Nephron (organoid): Measurements from ENCODE around the gene RCC1.
"Not testable (repeated sequence)": the region's sequence is repeated elsewhere in the genome, so short reads cannot be mapped to it uniquely, and the experiment has no call there.

Source experiments
- H3K27ac Mint-ChIP-seq, 3 experiments: 2 replicates each; pipeline ENCODE4 v1.8.0; 2020; ENCODE audit warnings: mixed read lengths in 3 of 3, mild to moderate bottlenecking in 2 of 3, moderate library complexity in 1 of 3
- H3K27me3 Mint-ChIP-seq: 2 replicates; pipeline ENCODE4 v1.8.0; 2021; ENCODE audit warnings: low read depth, mild to moderate bottlenecking, moderate library complexity, mixed read lengths
- H3K36me3 Mint-ChIP-seq: 2 replicates; pipeline ENCODE4 v1.8.0; 2020; ENCODE audit warnings: low read depth, mixed read lengths
- H3K4me1 Mint-ChIP-seq: 2 replicates; pipeline ENCODE4 v1.8.0; 2020; ENCODE audit warnings: mixed read lengths
- H3K4me3 Mint-ChIP-seq, 3 experiments: 2 replicates each; pipeline ENCODE4 v1.8.0; 2020; ENCODE audit warnings: mild to moderate bottlenecking in 3 of 3, mixed read lengths in 3 of 3, moderate library complexity in 2 of 3
- H3K9me3 Mint-ChIP-seq: 2 replicates; pipeline ENCODE4 v1.8.0; 2020; ENCODE audit warnings: mixed read lengths
- TF ChIP-seq, protein P1 (sequence below), 3 experiments: fragments of 200-600 bp; sonication (generic); IDR thresholded peaks; one replicate each; pipeline ENCODE4 v1.5.0; 2021; ENCODE audit warnings: antibody characterized with exemption in 3 of 3; ENCODE audit not compliant: unreplicated experiment in 3 of 3

RCC1 gene

DNA sequence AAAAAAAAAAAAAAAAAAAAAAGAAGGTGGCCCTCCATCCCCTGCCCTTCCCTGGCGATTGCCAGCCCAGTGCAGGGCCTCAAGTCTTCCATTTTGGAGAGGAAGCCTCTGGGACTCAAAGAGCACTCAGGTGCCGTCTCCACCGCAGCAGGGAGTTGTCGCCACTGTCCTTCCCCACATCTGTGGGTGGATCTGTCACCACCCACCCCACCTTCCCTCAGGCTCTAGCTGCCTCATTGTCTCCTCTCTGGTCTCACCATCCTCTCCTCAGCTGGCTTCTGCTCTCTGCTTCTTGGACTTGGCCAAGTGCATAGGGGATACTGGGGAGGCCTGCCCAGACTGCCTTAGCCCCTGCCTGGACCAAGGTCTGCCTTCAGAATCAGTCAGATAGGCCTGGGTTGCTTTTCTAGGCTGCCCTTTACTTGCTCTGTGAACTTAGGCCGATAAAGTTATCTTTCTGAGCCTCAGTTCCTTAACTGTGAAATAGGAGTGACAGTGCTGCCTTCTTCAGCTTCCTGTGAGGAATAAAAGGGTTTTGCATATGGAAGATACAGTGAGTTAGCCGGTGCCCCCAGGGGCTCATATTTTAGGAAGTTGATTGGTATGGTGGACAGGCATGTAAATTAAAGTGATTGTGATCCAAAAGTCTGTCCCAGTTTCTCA lies 15.8 kb downstream of the RCC1 start:
- TF ChIP-seq, protein P1, sequence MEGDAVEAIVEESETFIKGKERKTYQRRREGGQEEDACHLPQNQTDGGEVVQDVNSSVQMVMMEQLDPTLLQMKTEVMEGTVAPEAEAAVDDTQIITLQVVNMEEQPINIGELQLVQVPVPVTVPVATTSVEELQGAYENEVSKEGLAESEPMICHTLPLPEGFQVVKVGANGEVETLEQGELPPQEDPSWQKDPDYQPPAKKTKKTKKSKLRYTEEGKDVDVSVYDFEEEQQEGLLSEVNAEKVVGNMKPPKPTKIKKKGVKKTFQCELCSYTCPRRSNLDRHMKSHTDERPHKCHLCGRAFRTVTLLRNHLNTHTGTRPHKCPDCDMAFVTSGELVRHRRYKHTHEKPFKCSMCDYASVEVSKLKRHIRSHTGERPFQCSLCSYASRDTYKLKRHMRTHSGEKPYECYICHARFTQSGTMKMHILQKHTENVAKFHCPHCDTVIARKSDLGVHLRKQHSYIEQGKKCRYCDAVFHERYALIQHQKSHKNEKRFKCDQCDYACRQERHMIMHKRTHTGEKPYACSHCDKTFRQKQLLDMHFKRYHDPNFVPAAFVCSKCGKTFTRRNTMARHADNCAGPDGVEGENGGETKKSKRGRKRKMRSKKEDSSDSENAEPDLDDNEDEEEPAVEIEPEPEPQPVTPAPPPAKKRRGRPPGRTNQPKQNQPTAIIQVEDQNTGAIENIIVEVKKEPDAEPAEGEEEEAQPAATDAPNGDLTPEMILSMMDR (IDR thresholded peaks at IDR 0.05; ENCODE audit: unreplicated experiment in 3 of 3) = no peak
- Mint-ChIP-seq H3K27ac (peak overlapping the region in 1 of 3 experiments; percentile 62), H3K27me3 (no peaks in the 10 kb centered on the region), H3K4me1 (peaks cover 19% of the 10 kb centered on the region), H3K36me3 (peaks cover 18% of the 10 kb centered on the region), H3K9me3 (no peaks in the 10 kb centered on the region), H3K4me3 (peak overlapping the region; percentile 36 to 70 (median 69))

DNA sequence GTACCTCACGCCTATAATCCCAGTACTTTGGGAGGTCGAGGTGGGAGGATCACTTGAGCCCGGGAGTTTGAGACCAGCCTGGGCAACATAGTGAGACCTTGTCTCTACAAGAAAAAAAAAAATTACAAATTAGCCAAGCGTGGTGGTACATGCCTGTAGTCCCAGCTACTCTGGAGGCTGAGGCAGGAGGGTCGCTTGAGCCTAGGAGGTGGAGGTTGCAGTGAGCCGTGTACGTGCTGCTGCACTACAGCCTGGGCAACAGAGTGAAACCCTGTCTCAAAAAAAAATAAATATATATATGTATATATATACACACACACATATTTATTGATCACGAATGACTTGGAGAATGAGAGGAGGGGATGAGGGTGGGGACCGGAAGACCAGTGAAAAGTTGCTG lies 16.7 kb downstream of the RCC1 start:
- H3K27ac Mint-ChIP-seq = not testable (repeated sequence)

DNA sequence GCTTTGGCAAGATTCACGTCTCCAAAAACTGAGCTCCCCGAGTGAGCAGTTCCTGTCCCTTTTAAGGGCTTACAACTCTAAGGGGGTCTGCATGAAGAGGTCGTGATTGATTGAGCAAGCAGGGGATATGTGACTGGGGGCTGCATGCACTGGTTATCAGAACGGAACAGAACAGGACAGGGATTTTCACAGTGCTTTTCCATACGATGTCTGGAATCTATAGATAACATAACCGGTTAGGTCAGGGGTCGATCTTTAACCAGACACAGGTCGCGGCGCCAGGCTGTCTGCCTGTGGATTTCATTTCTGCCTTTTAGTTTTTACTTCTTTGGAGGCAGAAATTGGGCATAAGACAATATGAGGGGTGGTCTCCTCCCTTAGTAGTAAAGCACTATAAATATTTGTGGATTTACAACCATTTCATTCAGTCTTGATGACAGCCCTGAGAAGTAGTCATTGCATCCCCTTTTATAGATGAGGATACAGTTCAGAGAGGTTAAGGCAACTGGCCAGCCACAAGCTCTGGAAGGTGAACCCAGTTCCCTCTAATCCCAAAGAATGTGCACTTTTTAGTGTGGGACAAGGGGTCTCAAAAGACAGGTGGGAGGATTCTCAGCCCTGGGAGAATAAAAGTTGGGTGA lies 19.3 kb downstream of the RCC1 start:
- H3K9me3 Mint-ChIP-seq, H3K4me3 Mint-ChIP-seq, H3K27ac Mint-ChIP-seq, H3K4me1 Mint-ChIP-seq, H3K27me3 Mint-ChIP-seq: not testable (repeated sequence)
- H3K36me3 Mint-ChIP-seq = peaks cover 24% of the 10 kb centered on the region

More for the DNA sequence above, 16.7 kb downstream of the RCC1 start:
- not testable (repeated sequence) for H3K27me3 Mint-ChIP-seq, H3K4me3 Mint-ChIP-seq, H3K9me3 Mint-ChIP-seq
- Mint-ChIP-seq H3K4me1 (peaks cover 17% of the 10 kb centered on the region), H3K36me3 (peaks cover 18% of the 10 kb centered on the region)

DNA sequence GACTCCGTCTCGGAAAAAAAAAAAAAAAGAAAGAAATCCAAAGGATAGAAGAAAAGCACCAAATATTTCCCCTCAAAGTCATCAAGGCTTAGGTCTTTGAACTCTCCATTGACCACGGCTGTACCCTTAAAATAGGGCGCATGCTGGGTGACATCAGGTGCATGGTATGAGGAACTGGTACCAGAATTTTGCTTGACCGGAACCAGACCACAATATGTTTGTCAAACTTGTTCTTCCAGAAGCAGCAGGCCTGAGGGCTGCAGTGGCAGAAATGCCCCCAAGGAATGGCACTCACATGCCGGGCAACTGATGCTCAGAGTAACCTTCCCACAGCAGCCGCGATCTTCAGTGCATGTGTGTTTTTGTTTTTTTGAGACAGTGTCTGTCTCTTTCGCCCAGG lies 21.0 kb downstream of the RCC1 start:
- no peak overlapping the region for H3K27ac Mint-ChIP-seq
- TF ChIP-seq, protein P1 (IDR thresholded peaks at IDR 0.05; ENCODE audit: unreplicated experiment in 3 of 3) = no peak
- no peaks in the 10 kb centered on the region for H3K9me3 Mint-ChIP-seq
- peaks cover under 1% of the 10 kb centered on the region for H3K4me1 Mint-ChIP-seq
- H3K4me3 Mint-ChIP-seq = no peak overlapping the region
- peaks cover 31% of the 10 kb centered on the region for H3K36me3 Mint-ChIP-seq
- H3K27me3 Mint-ChIP-seq = no peaks in the 10 kb centered on the region

DNA sequence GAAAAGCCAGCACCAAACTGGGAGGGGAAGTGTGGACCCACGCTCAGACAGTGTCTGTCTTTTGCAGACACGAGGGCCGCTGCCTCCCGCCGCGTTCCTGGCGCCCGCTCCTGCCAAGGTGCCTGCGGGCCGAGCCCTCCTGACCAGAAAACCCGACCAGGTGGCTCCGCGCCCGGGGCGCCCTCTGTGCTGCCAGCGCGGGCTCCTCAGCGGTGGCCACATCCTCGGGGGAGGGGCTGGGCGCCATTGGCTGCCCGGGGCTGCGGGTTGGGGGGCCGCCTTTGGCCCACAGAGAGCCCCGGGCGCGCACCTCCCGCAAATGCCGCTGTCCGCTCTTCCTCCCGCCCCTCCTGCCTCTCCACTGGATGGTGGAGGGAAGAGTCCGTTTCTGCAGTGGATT lies 24.6 kb downstream of the RCC1 start:
- no peaks in the 10 kb centered on the region for H3K27me3 Mint-ChIP-seq
- H3K4me3 Mint-ChIP-seq = no peak overlapping the region
- no peak overlapping the region for H3K27ac Mint-ChIP-seq
- H3K4me1 Mint-ChIP-seq = no peaks in the 10 kb centered on the region
- peaks cover 31% of the 10 kb centered on the region for H3K36me3 Mint-ChIP-seq
- TF ChIP-seq, protein P1 (IDR thresholded peaks at IDR 0.05; ENCODE audit: unreplicated experiment in 3 of 3) = no peak
- H3K9me3 Mint-ChIP-seq = no peaks in the 10 kb centered on the region

DNA sequence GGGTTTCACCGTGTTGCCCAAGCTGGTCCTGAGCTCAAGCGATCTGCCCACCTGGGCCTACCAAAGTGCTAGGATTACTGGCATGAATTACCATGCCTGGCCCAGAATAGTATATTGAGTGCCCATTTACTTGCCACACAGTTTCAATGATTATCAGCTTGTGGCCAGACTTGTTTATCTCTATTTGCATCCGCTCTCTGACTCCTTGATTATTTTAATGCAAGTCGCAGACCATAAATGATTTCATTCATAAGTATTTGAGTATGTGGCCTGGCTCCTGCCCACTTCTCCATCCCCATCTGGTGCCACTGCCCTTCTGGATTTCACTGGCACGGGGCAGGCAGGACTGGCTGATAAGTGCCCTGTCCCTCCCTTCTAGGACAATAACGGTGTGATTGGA lies 28.8 kb downstream of the RCC1 start:
- peaks cover 8% of the 10 kb centered on the region for H3K4me1 Mint-ChIP-seq
- no peak overlapping the region for H3K4me3 Mint-ChIP-seq
- no peaks in the 10 kb centered on the region for H3K27me3 Mint-ChIP-seq
- H3K27ac Mint-ChIP-seq = no peak overlapping the region
- TF ChIP-seq, protein P1 (IDR thresholded peaks at IDR 0.05; ENCODE audit: unreplicated experiment in 3 of 3) = no peak
- H3K36me3 Mint-ChIP-seq = peaks cover 45% of the 10 kb centered on the region
- H3K9me3 Mint-ChIP-seq = no peaks in the 10 kb centered on the region

DNA sequence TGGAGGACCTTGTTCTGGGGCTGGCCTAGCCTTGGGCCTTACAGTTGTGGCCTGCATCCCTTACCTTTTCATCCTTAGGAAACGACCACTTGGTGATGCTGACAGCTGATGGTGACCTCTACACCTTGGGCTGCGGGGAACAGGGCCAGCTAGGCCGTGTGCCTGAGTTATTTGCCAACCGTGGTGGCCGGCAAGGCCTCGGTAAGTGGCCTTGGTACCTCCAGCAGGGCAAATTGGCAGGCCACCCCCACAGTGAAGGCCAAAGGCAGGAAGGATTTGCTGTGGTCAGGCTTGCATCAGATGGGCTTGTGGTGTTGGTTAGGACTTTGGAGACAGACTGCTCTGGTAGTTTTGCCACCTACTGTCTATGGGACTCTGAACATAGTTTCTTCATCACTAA lies 29.3 kb downstream of the RCC1 start:
- peaks cover 8% of the 10 kb centered on the region for H3K4me1 Mint-ChIP-seq
- no peak overlapping the region for H3K27ac Mint-ChIP-seq
- no peaks in the 10 kb centered on the region for H3K27me3 Mint-ChIP-seq
- H3K4me3 Mint-ChIP-seq = no peak overlapping the region
- TF ChIP-seq, protein P1 (IDR thresholded peaks at IDR 0.05; ENCODE audit: unreplicated experiment in 3 of 3) = no peak
- H3K9me3 Mint-ChIP-seq = no peaks in the 10 kb centered on the region
- H3K36me3 Mint-ChIP-seq = peaks cover 41% of the 10 kb centered on the region
